Heart right ventricle (tissue), 16 donors: ENCODE results near the gene MYO15B. TPM values are rescaled to one million over a fixed set of nuclear protein-coding genes. Genes with fewer than 3 reads are reported as not detected.

Experiments used
- ATAC-seq, 8 donors: fragments of 200-7000 bp; cut with Tn5 transposase; one replicate each; pipeline ENCODE4 v1.9.1; 2020; ENCODE audit warnings: mild to moderate bottlenecking in 8 of 8, moderate library complexity in 8 of 8, moderate number of reproducible peaks in 1 of 8
- DNase-seq, 2 donors: peaks; one replicate each; pipeline ENCODE4 v3.0.0-alpha.2; 2020
- H3K27ac ChIP-seq, 10 donors: fragments of 200-600 bp; sonication (generic) in 2 of 10; one replicate each; pipeline versions ENCODE4 v1.5.0 to v1.8.0; 2020 to 2022; ENCODE audit warnings: mild to moderate bottlenecking in 3 of 10
- H3K27me3 ChIP-seq, 7 donors: fragments of 200-600 bp; one replicate each; pipeline ENCODE4 v1.8.0; 2021 to 2022; ENCODE audit warnings: mild to moderate bottlenecking in 2 of 7
- H3K36me3 ChIP-seq, 9 donors: fragments of 200-600 bp; sonication (generic) in 1 of 9; one replicate each; pipeline versions ENCODE4 v1.5.0 to v1.8.0; 2020 to 2022; ENCODE audit warnings: mild to moderate bottlenecking in 2 of 9
- H3K4me1 ChIP-seq, 9 donors: fragments of 200-600 bp; sonication (generic) in 1 of 9; one replicate each; pipeline versions ENCODE4 v1.5.0 to v1.8.0; 2020 to 2022; ENCODE audit warnings: mild to moderate bottlenecking in 4 of 9
- H3K4me3 ChIP-seq, 10 donors: fragments of 200-600 bp; sonication (generic) in 2 of 10; one replicate each; pipeline versions ENCODE4 v1.5.0 to v1.8.0; 2020 to 2022; ENCODE audit warnings: mild to moderate bottlenecking in 7 of 10, moderate library complexity in 2 of 10
- H3K9me3 ChIP-seq, 11 donors: fragments of 200-600 bp in 10 of 11; sonication (generic) in 2 of 11; one replicate each; pipeline versions ENCODE4 v1.5.0 to v1.8.0; 2013 to 2022; ENCODE audit warnings: mild to moderate bottlenecking in 2 of 11, control low read depth in 1 of 11, moderate library complexity in 1 of 11
- WGBS, 2 donors: extraction: QIAGEN DNeasy Blood & Tissue Kit; methylation state at CpG; one replicate each; pipeline ENCODE4 v1.1.7; 2013; ENCODE audit warnings: inconsistent platforms in 1 of 2; 5-methylcytosine and 5-hydroxymethylcytosine counted together
- intact Hi-C, 10 donors: fragments of 100-400 bp; cut with DNase I; formaldehyde crosslinking; loops; one replicate each; pipeline versions ENCODE4 v1.11.1 to v1.14.2; 2022
- polyA plus RNA-seq, 2 donors: library from polyadenylated mRNA; stranded (reverse); fragments of 200-250 nt; gene quantifications; one replicate each; pipeline ENCODE4 v1.2.3, GENCODE V29; 2013
- total RNA-seq, 10 donors: library from RNA; stranded (reverse); fragmentation: NEBNext Ultra II Directional in 3 of 10; extraction: Animal tissue kit (Norgen Biotek cat#: 25700) in 3 of 10; gene quantifications; one replicate each; pipeline versions ENCODE4 v1.2.1 to v1.2.4, GENCODE V29; 2021 to 2023
- TF ChIP-seq, protein P1 (sequence below), 9 donors: fragments of 200-600 bp; sonication (generic) in 2 of 9; IDR thresholded peaks; one replicate each; pipeline versions ENCODE4 v1.5.0 to v1.8.0; 2021 to 2022; ENCODE audit warnings: antibody characterized with exemption in 9 of 9, mild to moderate bottlenecking in 5 of 9, moderate library complexity in 1 of 9
- donor health status: Arrhythmogenic right ventricular cardiomyopathy.
- donor health status: ischemic (EF 13 %, LVEDD 7.1; RV severe dilation, severe dysfunction).
- donor health status: healthy with polysubstance abuse.
- donor health status: DM: no; HTN: yes; CAD: no.
- donor health status: DM: no; HTN: no; CAD: no.
- donor health status: ischemic (EF 25% LVEDD 6.9; RV normal size, moderate dysfunction).
- donor health status: ischemic (EF 25% LVEDD 5.7; RV mildly dilated, moderate dysfunction).
- donor health status: healthy.
- donor health status: DM: yes; HTN: yes; CAD: no.
- donor health status: Ischemic cardiomyopathy.
- donor health status: ischemic (EF 35%, LVEDD 5.7; RV mildly dilated, moderate dysfunction).
- donor health status: nonischemic (EF 11% LVEDD 7.7; RV severe dilation, severe dysfunction).
- donor health status: DM: yes; HTN: yes; CAD: no.
- donor health status: PGD.
- donor health status: ischemic (EF 29% LVEDD 5.4; RV normal size, mild dysfunction).
- donor health status: nonischemic (EF 23%, LVEDD 6.1; RV moderate dilation, normal function).

Gene MYO15B
- total and polyA plus RNA-seq, 12 donors: 27.9 to 205 (median 45.8) TPM

DNA sequence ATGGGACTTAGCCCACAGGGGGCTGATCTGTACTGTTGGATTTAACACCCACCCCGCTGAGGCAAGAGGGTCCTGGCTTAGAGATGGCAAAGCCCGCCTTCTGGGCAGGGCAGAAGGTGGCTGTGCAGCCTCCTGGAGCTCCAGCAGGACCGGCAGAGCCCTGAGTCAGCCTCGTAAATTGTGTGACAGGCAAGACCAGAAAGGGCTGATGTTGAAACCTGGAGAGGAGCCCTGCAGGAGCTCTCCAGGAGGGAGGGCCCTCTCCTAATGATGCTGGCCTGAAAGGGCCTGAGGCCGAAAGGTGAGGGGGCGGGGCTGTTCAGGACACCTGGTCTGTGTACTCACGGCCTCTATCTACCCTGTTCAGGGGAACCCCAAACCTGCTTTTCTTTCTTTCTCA is 22.5 kb upstream of the MYO15B start:
- no peak overlapping the region for H3K27ac ChIP-seq
- no peaks in the 10 kb centered on the region for H3K4me1 ChIP-seq
- intact Hi-C loops: no loop called here
- H3K9me3 ChIP-seq: no peaks in the 10 kb centered on the region
- DNase-seq: no peak
- 80 to 90% methylated on average over 7 of the region's 7 CpGs for WGBS, 2 donors
- H3K4me3 ChIP-seq: no peak overlapping the region
- no peaks in the 10 kb centered on the region for H3K27me3 ChIP-seq
- H3K36me3 ChIP-seq: peaks cover 0 to 6% (median 0%) of the 10 kb centered on the region in 9 donors
- TF ChIP-seq, protein P1, sequence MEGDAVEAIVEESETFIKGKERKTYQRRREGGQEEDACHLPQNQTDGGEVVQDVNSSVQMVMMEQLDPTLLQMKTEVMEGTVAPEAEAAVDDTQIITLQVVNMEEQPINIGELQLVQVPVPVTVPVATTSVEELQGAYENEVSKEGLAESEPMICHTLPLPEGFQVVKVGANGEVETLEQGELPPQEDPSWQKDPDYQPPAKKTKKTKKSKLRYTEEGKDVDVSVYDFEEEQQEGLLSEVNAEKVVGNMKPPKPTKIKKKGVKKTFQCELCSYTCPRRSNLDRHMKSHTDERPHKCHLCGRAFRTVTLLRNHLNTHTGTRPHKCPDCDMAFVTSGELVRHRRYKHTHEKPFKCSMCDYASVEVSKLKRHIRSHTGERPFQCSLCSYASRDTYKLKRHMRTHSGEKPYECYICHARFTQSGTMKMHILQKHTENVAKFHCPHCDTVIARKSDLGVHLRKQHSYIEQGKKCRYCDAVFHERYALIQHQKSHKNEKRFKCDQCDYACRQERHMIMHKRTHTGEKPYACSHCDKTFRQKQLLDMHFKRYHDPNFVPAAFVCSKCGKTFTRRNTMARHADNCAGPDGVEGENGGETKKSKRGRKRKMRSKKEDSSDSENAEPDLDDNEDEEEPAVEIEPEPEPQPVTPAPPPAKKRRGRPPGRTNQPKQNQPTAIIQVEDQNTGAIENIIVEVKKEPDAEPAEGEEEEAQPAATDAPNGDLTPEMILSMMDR (IDR thresholded peaks at IDR 0.05): no peak
- ATAC-seq: no peak

DNA sequence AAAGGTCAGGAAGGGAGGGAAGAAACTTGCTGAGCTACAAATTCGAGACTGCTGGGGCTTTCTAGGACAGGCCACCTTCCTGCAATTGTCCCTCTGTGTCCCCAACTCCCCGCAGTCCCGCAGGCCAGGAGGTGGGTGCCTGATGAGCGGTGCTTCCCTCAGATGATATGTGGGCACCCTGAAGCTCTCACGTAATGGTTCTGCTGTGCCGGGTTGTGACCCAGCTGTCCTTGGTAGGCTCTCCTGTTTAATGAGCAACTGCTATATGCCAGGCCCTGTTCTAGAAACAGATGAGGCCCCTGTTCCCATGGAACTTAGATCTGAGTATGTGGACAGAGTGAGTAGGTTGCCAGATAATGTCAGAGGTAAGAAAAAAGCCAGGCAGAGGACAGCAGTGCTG is 22.0 kb upstream of the MYO15B start:
- DNase-seq (no peak), ATAC-seq (no peak)
- H3K4me3 ChIP-seq: no peak overlapping the region
- H3K4me1 ChIP-seq: peaks cover 0 to 4% (median 0%) of the 10 kb centered on the region in 9 donors
- WGBS, 2 donors: 89 to 91% methylated on average over 6 of the region's 6 CpGs
- H3K27me3 ChIP-seq: no peaks in the 10 kb centered on the region
- TF ChIP-seq, protein P1 (IDR thresholded peaks at IDR 0.05): no peak
- peaks cover 0 to 6% (median 0%) of the 10 kb centered on the region in 9 donors for H3K36me3 ChIP-seq
- intact Hi-C loops: no loop called here
- H3K27ac ChIP-seq: no peak overlapping the region
- no peaks in the 10 kb centered on the region for H3K9me3 ChIP-seq

DNA sequence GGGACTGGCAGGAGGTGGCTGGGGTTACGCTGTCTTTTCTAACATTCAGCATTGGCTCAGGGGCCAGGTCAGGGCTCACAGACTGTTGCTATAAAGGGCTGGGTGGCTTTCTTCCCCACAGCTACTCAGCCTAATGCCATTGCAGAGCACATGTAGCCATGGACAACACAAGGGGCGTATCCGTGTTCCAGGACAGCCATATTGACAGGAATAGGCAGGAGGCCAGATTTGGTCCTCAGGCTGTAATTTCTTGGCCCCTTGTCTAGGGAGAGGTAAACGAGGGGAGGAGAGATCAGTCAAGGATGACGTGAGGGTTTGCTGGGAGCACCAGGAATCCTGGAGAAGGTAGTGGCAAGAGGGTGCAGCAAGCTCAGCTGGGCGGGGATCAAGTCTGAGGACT is 21.2 kb upstream of the MYO15B start:
- no peak overlapping the region for H3K4me3 ChIP-seq
- no peaks in the 10 kb centered on the region for H3K27me3 ChIP-seq
- 72 to 85% methylated on average over 6 of the region's 6 CpGs for WGBS, 2 donors
- H3K9me3 ChIP-seq: no peaks in the 10 kb centered on the region
- no peak overlapping the region for H3K27ac ChIP-seq
- intact Hi-C loops: no loop called here
- DNase-seq (no peak), ATAC-seq (no peak)
- peaks cover 0 to 12% (median 0%) of the 10 kb centered on the region in 9 donors for H3K4me1 ChIP-seq
- TF ChIP-seq, protein P1 (IDR thresholded peaks at IDR 0.05): no peak
- H3K36me3 ChIP-seq: peaks cover 0 to 6% (median 0%) of the 10 kb centered on the region in 9 donors

DNA sequence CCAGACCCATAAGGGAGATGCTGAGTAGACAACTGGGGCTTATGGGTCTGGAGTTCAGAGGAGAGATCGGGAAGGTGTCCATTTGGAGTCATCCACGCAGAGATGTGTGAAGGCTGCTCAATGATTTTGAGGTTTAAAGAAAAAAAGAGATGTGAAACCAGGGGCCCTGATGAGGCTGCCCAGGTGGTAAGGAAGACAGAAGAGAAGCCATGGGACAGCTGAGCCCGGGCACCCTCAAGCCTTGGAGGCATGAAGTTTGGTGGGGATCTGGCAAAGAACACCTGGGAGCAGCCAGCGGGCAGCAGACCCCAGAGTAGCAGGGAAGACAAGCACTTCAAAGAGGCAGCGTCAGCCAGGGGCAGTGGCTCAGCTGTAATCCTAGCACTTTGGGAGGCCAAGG is 20.8 kb upstream of the MYO15B start:
- Histone ChIP-seq H3K4me3 (no peak overlapping the region), H3K27ac (no peak overlapping the region), H3K9me3 (no peaks in the 10 kb centered on the region), H3K4me1 (peaks cover 0 to 16% (median 0%) of the 10 kb centered on the region in 9 donors), H3K36me3 (peaks cover 0 to 6% (median 0%) of the 10 kb centered on the region in 9 donors), H3K27me3 (no peaks in the 10 kb centered on the region)
- intact Hi-C loops: no loop called here
- TF ChIP-seq, protein P1 (IDR thresholded peaks at IDR 0.05): no peak
- 94 to 98% methylated on average over 5 of the region's 5 CpGs for WGBS, 2 donors
- ATAC-seq: no peak
- DNase-seq: no peak
